ENCODE data around the gene EIF4E1B.

- TF ChIP-seq, protein P1, sequence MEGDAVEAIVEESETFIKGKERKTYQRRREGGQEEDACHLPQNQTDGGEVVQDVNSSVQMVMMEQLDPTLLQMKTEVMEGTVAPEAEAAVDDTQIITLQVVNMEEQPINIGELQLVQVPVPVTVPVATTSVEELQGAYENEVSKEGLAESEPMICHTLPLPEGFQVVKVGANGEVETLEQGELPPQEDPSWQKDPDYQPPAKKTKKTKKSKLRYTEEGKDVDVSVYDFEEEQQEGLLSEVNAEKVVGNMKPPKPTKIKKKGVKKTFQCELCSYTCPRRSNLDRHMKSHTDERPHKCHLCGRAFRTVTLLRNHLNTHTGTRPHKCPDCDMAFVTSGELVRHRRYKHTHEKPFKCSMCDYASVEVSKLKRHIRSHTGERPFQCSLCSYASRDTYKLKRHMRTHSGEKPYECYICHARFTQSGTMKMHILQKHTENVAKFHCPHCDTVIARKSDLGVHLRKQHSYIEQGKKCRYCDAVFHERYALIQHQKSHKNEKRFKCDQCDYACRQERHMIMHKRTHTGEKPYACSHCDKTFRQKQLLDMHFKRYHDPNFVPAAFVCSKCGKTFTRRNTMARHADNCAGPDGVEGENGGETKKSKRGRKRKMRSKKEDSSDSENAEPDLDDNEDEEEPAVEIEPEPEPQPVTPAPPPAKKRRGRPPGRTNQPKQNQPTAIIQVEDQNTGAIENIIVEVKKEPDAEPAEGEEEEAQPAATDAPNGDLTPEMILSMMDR (conservative IDR thresholded peaks at IDR 0.05 in 1 of 2, IDR thresholded peaks at IDR 0.05 in 1 of 2; ENCODE audit: extremely low read depth in 1 of 2, insufficient read depth in 1 of 2, low read depth in 1 of 2, low read length in 2 of 2), result no peak
- TF ChIP-seq EZH2 (IDR thresholded peaks at IDR 0.05; ENCODE audit: borderline replicate concordance, low read length), result no peak
Measured at GRCh38 chr5:176662371-176663333, 32.2 kb downstream of the EIF4E1B start.
